ENCODE data around the gene STBD1.

GRCh38 chr4:76308548-76308947 lies 2.0 kb downstream of the STBD1 start:
- TF ChIP-seq EGR1 (IDR thresholded peaks at IDR 0.05) (no peak), TEAD4 (IDR thresholded peaks at IDR 0.05) (no peak), TAF1 (IDR thresholded peaks at IDR 0.05; ENCODE audit: low read depth) (no peak), CEBPB (IDR thresholded peaks at IDR 0.05) (no peak)
